Stromal cell of bone marrow (primary cell): Measurements from ENCODE around the gene SRSF4.
A peak's percentile ranks its signal among the peaks of the same experiment; 100 is the strongest.
"Not testable (repeated sequence)": the region's sequence is repeated elsewhere in the genome, so short reads cannot be mapped to it uniquely, and the experiment has no call there.

Experiments used
- DNase-seq: peaks from one replicate; pipeline ENCODE4 v3.0.0-alpha.2; 2012; ENCODE audit warnings: low read depth

The SRSF4 gene

GRCh38 chr1:29162476-29163138 lies 19.1 kb downstream of the SRSF4 start:
- DNase-seq: peak; percentile 27

DNA sequence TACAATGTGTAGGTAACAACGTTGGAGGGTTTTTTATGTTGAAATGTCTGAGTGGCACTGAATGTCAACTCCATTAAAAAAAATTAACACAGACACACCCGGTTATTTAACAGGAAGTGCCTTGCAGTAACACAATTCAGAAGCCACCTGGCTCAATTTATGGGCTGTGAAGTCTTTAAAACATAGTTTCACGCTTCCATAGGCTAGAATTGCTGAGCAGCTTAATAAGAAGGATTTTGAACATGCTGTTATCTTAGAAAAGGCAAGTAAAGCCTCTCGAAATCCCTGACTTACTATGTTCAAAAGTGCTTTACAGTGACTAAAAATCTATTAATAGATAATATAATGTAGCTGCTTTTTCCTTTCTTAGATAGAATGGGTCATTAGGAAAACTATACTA lies 19.7 kb downstream of the SRSF4 start:
- no peak for DNase-seq

DNA sequence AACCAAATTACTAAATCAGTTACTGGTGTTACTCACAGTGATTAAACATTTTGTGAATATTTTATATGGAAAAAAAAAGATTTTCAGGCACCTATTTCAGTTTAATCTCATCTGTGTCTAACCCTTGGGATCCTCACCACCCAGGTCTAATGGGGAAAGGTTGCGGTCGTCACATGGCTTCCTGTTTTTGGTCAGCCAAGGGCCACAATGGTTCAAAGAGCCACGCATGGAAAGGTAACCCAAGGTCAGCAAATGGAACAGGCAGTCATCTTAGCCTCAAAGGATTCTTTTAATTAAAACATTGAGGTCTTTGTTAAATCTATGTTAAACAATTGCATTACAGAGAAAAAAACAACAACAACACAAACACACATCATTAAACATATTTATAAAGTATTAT lies 21.9 kb downstream of the SRSF4 start:
- no peak for DNase-seq

DNA sequence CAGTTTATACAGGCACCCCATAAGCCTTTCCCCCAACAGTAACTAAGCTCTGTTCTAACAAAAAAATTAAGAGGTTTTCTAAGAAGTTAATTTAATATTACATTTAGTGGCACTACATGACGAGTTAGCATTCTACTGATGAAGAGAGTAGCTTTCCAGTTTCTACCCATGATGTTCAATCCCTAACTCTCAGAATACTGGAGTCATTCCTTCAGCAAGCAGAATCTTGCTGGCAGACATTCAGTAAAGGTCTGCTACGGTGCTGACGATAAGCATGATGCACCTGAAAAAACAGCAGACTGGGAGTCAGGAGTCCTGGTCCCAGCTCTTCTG lies 24.5 kb downstream of the SRSF4 start:
- DNase-seq: no peak

- no peak for DNase-seq
Measured at GRCh38 chr1:29156543-29157268, 25.0 kb downstream of the SRSF4 start.

GRCh38 chr1:29152046-29152805 lies 29.5 kb downstream of the SRSF4 start:
- DNase-seq: no peak

DNA sequence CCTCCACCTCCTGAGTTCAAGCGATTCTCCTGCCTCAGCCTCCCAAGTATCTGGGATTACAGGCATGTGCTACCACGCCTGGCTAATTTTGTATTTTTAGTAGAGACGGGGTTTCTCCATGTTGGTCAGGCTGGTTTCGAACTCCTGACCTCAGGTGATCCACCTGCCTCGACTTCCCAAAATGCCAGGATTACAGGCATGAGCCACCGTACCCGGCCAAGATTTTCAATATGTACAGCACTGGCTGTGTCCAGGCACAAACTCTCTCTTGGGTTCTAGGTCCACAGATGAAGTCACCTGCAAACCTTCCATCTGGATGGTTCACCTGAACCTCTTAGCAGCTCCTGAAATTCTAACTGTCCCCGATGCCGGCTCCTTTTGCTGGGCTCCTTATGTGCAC lies 31.4 kb downstream of the SRSF4 start:
- not testable (repeated sequence) for DNase-seq

GRCh38 chr1:29148656-29149491 lies 32.8 kb downstream of the SRSF4 start:
- DNase-seq: no peak

- DNase-seq: peak; percentile 67
Measured at GRCh38 chr1:29145739-29146437, 35.8 kb downstream of the SRSF4 start.

GRCh38 chr1:29144178-29144577 lies 37.5 kb downstream of the SRSF4 start:
- DNase-seq: no peak

DNA sequence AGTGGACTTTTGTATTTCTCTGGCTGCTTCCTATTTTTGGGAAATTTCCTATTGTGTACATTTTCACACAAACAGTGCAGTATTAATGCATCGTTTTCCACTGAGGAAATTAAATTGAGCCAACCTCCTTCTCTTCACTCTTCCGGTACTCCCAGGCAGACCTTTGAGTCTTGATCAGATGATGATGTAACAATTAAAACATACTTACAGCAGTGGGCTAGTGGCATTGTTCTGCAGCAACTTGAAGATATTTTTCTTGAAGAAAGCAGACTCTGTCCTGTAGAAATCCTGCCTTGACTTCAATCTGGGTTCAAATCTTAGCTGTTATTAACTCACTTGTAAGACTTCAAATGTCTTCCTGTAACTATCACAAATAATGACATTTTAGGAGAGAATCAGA lies 39.0 kb downstream of the SRSF4 start:
- no peak for DNase-seq

- DNase-seq: no peak
Measured at GRCh38 chr1:29136391-29136915, 45.2 kb downstream of the SRSF4 start.

DNA sequence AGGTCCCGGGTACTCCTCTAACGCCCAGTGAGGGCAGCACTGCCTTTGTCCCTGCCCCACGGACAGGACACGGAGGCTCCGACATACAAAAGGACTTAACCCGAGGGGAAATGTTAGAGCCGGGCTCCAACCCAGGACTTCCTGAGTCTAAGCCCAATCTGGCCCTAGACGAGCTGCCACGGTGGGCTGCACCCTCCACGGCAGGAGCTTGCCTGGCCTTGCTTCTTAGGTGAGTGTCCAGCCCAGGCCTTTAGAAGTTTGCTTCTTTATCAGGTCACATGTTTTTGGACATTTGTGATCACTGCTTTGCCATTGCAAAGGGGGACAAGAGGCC lies 47.0 kb downstream of the SRSF4 start:
- DNase-seq: no peak

GRCh38 chr1:29133861-29134694 lies 47.6 kb downstream of the SRSF4 start:
- DNase-seq: no peak

- DNase-seq: not testable (repeated sequence)
Measured at GRCh38 chr1:29131056-29131455, 50.6 kb downstream of the SRSF4 start.

GRCh38 chr1:29129916-29130315 lies 51.8 kb downstream of the SRSF4 start:
- DNase-seq: no peak

- no peak for DNase-seq
Measured at GRCh38 chr1:29128739-29129138, 53.0 kb downstream of the SRSF4 start.

- no peak for DNase-seq
Measured at GRCh38 chr1:29126198-29126597, 55.5 kb downstream of the SRSF4 start.

DNA sequence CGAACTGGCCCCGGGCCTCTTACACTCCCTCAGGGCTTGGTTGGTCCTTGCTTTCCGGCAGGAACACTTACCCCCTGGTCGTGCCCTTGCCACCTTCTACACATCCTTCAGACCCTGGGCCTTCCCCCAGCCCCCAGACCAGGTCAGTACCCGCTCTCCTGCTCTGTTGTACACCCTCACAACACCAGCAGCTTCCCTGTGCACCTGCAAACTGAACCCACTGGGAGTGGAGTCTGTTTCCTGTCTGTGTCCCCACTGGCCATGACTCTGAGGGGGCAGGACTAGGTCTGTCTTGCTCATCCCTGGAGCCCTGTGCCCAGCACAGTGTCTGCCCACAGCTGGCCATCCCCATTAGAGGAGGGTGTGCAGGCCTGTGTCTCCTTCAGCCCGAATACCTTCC lies 55.9 kb downstream of the SRSF4 start:
- no peak for DNase-seq

GRCh38 chr1:29125237-29125641 lies 56.5 kb downstream of the SRSF4 start:
- DNase-seq: no peak
